ENCODE measurements around the gene NPAT.
"Not testable (repeated sequence)": the region's sequence is repeated elsewhere in the genome, so short reads cannot be mapped to it uniquely, and the experiment has no call there.

The NPAT gene

DNA sequence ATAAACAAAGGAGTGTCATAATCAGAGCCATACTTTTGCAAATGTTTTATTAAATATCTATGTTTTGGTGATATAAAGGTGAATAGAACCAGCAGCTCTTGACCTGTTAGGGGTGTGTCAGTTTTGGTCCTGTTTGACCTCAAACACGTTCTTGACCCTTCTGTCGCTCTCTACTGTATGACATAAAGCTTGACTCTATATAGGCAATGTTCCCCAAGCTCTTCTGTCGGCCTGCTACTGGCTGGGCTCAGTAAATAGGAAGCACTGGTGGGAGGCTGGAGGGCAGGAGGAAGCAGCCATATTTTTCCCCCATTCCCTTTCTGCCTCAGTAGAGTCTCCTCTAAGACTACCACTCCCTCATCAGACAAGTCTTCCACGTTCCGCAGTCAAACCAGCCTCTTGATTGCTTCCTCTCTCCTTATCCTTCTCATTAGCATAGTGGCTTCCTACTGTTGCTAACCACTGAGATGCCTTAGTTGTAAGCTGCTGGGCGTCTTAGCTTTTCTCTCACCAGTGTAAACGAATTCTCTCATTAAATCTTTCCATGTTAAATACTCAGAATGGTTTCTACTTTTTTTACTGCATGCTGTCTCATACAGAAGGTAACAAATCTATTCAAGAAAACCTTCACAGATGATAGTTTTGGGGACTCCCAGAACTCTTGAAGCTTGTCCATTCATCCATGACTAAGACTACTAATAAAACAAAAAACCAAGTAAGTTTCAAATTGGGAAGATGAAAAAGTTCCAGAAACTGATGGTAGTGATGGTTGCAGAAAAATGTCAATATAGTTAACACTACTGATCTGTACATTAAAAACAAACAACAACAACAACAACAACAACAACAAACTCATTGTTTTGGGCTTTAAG lies 3.3 kb downstream of the NPAT start:
- DNase-seq (ENCODE audit: low read depth in 2 of 2) = no peak

DNA sequence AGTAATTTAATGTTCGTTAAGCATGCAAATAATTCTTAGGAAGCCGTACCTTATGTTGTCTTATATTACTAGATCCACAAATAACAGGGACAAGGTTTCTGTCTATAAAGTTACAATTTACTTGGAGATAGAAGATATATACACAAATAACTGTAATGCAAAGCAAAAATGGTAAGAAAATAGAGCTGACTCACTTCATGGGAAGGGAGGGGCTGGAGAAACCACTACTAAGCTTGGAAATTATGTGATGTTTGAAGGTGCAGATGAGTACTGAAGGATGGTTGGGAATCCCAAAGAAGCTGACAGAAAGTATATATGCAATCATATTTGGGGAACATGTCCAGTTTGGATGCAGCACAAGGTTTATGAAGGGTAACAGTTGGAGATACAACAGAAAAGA lies 4.0 kb downstream of the NPAT start:
- no peak for DNase-seq (ENCODE audit: low read depth in 2 of 2)

DNA sequence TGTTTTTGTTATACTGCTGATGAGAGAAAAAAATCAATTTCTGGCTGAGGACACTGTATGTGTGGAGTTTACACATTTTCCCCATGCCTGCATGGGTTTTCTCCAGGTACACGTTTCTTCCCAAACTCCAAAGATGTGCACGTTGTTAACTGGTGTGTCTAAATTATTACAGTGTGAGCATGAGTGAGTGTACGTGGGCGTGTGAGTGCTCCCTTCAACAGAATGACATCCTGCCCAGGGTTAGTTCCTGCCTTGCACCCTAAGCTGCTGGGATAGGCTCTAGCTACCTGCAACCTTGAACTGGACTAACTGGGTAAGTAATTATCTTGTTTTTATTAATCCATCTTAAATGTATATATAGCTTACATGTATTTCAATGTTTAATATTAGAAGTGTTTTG lies 5.5 kb downstream of the NPAT start:
- no peak for DNase-seq (ENCODE audit: low read depth in 2 of 2)

DNA sequence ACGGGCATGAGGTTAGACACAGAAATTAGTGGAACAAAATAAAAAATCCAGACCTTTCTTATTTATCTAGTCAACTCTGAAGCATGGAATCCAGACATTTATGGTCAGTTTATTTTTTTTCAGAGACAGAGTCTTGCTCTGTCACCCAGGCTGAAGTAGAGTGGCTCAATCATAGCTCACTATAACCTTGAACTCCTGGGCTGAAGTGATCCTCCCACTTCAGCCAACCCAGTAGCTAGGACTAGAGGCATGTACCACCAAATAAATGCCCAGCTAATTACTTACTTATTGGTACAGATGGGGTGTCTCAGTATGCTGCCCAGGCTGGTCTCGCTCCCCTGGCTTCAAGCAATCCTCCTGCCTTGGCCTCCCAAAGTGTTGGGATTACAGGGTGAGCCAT lies 8.7 kb downstream of the NPAT start:
- DNase-seq (ENCODE audit: low read depth in 2 of 2) = no peak

DNA sequence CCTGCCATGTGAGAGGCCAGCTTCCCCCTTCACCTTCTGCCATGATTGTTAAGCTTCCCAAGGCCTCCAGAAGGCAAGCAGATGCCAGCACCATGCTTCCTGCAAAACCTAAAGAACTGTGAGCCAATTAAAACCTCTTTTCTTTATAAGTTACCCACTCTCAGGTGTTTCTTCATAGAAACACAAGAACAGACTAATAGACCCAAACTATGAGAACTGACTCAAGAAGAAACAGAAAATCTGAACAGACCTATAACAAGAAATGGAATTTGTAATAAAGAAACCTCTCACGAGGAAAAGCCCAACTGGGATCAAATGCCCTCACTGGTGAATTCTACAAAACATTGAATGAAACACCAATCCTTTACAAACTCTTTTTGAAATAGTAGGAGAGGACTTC lies 12.0 kb downstream of the NPAT start:
- no peak for DNase-seq (ENCODE audit: low read depth in 2 of 2)

DNA sequence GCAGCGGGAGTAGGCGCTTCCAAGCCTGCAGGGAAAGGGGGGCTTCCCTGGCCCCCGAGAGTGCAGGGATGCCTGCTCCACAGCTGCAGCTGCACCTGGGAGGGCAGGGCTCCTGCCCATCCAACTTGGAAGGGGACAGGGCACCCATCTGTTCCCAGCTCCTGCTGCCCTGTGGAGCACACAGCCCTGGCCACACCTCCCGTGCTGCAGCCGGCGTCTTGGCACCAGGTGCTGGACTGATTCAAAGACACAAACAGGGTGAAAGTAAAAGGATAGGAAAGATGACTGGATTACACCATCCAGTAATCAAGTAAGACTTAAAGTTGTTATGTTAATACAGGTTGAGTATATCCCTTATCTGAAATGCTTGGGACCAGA lies 14.8 kb downstream of the NPAT start:
- DNase-seq (ENCODE audit: low read depth in 2 of 2) = no peak

DNA sequence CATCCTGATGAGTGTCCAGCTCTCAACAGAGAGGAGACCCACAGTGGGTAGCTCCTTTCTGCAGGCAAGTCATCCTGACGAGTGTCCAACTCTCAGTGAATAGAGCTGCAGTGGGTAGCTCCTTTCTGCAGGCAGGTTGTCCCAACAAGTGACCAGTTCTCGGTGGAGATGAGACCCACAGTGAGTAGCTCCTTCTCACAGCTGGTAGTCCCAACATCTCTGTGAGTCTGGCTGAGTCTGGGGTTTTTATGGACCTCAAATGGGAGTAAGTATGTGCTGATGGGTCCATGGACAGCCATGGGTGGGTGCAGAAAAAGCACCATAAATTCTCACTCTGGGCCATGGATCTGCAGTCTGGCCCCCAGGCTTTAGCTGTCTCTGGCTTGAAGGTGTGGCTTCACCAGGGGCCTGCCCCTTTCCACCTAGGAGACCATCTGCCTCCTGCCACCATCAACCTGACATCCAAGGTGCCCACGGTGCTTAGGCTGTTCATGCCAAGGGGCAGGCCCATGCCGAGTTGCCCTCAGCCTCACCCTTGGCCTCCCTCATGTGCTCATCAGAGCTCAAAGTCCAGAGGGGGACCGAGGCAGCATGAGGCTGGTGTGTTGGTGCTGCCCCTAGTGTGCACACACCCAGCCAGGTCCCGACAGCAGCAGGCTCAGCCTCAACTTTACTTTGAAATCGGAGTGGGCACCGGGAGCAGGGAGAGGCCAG lies 15.3 kb downstream of the NPAT start:
- no peak for DNase-seq (ENCODE audit: low read depth in 2 of 2)

DNA sequence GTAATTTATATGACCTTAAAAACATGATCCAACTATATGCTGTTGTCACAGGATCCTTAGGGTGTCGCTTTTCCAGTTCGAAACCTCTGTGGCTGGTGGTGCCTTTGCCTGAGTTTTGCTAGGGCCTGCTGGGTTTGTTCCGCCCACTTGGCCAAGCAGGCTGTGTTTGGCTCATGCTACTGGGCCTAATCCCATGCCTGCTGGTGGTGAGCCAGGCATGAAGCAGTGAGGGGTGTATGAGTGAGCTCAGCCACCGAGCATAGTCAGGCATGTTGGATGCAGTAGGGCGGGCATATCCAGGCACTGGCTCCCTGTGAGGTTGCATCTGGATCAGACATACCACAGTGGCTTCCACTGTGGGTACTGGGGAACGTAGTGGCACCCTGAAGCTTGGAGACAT lies 16.3 kb downstream of the NPAT start:
- no peak for DNase-seq (ENCODE audit: low read depth in 2 of 2)

DNA sequence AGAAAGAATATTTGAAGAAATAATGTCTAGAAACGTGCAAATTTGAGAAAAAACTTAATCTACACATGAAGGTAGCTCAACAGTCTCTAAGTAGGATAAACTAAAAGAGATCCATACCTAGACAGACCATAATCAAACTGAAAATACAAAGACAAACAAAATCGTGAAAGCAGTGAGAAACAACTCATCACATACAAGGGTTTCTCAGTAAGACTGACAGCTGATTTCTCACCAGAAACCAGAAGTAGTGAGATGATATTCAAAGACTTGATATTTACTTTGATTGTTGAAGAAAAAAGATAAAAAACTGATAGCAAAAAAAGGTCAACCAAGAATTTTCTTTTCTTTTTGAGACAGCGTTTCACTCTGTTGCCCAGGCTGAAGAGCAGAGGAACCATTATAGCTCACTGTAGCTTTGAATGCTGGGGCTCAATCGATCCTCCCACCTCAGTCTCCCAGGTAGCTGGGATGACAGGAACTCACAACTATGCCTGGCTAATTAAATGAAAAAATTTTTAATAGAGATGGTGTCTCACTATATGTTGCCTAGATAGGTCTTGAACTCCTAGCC lies 17.4 kb downstream of the NPAT start:
- DNase-seq (ENCODE audit: low read depth in 2 of 2) = no peak

DNA sequence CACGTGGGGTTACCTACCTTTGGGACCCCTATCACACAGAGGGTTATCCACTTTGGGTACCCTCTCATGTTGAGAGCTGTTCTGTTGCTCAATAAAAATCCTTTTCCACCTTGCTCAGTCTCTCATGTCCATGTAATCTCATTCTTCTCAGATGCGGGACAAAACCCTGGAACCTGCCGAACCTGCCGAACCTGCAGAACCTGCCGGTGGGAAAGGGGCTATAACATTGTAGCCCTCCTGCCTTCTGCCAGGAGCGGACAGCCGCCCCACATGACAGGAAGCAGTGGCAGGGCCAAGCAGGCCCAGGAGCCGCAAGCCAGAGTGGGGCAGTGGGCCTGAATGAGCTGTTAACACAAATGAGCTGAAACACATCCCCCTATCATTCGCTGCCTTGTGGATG lies 18.1 kb downstream of the NPAT start:
- DNase-seq (ENCODE audit: low read depth in 2 of 2) = no peak

DNA sequence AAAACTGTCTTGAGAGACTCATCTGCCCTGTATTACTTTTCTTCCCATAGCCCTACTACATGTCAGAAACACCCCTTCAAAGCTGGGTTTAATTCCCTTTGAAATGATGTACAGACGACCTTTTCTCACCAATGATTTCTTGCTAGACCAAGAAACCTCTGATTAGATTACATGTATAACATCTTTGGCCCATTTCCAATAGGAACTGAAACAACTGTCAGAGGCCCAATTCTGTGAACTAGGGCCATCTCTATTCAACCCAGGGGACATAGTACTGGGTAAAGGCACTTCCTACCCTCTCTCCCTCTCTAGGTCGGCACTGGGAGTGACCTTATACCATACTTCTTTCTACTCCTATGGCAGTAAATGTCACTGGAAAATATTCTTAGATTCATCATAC lies 19.4 kb downstream of the NPAT start:
- no peak for DNase-seq (ENCODE audit: low read depth in 2 of 2)

DNA sequence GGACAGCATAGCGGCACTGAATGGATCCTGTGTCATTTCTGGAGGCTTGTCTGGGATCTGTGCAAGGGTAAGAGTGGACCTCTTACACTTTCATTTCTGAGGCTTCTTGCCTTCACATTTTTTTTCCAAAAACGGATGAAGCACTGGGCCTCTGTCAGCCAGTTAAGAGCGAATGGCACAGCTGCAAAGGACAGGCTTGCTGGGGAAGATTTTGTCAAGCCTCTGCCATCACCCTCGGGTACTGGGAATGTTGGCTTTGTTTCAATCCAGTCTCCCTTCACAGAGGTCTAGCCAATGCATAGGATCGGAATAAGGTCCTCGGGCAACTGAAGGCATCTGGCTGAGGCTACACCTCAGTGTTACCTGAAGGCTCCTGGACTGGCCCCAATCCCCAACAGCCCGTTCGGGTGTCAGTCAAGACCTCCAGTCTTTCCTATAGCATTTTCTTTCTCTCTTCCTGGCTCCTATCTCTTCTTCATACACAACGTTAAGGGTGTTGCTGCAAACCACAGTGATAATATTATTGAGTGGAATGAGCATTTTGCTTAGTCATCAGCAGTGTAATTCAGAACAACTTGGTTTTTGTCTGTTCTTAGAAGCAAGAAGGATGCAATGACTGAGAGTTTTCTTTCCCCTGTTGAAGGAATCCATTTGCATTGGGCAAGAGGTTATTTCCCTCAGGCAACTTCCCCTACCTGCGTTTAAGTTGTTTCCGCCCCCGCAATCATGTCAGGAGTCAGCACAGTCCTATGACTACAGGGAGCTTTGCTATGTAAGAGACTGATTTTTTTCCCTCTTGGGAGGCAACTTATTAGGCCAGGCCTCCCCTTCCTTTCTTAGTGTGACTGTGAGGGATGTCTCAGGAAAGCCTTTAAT lies 22.8 kb downstream of the NPAT start:
- DNase-seq (ENCODE audit: low read depth in 2 of 2) = peak; percentile 41

DNA sequence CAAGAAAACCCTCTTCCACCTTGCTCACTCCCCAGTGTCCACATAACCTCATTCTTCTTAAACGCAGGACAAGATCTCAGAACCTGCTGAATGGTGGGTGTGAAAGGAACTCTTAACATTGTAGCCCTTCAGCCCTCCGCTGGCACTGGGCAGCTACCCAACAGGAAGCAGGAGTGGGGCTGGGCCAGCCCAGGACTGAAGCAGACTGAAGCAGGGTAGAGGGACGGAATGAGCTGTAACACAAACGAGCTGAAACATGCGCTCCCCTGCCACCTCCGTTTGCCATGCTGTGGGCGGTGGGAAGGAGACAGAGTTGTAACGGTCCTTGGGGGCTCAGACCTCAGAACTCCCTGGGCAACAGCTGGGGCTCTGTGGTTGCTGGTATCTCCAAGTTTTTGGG lies 23.6 kb downstream of the NPAT start:
- no peak for DNase-seq (ENCODE audit: low read depth in 2 of 2)

DNA sequence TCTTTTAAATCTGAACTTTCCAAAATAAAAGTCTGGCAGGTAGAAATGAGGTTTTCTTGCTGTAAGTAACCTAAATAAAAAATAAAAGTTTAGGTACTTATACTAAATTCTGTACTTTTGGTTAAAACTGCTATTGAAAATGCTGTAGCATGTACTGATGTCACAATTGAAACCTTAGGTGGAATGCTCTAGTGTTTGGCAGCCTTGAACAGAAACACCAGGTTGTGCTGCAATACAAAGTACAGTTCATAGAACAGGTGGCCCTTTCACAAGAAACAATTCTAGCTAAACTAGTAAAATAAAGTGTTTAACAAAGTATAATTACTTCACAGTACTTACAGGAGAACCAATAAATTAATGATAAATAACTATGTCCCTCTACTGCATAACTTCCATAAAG lies 25.1 kb downstream of the NPAT start:
- no peak for DNase-seq (ENCODE audit: low read depth in 2 of 2)

DNA sequence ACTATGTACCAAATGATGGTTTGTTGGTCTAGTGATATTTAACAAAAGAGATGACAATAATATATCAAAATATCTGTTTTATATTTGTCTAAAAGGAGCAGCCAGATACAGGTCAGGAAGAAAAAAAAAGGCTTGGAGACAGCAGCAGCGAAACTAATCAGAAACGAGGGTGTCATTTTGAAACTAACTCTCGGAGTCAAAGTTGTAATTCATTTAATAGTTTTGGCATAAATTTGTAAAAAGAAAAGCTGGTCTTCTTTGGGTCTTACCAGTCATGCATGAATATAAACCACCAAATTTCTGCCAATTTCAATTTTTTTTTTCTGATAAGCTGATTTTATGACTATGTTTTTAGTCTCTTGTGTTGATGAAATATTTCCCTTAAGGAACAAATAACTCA lies 25.5 kb downstream of the NPAT start:
- no peak for DNase-seq (ENCODE audit: low read depth in 2 of 2)

DNA sequence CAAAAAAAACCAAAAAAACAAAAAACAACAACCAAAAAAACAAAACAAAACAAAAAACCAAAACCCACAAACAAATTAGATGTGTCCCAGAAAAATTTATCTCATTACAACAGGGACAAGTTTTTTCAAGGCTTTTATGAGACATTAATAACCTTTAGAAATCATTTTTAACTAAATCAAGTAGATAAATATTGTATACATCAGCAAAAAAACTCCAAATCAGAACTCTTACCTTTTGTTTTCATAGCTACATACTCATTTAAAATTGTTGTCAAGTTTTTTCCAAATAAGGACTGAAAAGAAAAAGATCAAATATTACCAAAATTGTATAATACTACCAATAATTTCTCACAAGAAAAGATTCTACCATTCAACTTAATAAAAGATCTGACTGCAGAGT lies 28.7 kb downstream of the NPAT start:
- no peak for DNase-seq (ENCODE audit: low read depth in 2 of 2)

DNA sequence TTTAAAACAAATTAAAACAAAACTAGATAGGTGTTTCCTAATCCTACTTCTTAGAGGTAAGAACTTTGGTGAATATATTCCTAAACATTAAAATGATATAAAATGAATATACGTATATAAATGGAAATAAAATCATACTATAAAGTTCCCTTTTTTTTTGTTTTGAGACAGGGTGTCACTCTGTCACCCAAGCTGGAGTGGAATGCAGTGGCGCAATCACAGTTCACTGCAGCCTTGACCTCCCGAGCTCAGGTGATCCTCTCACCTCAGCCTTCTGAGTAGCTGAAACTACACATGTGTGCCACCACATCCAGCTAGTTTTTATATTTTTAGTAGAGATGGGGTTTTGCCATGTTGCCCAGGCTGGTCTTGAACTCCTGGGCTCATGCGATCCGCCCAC lies 44.9 kb downstream of the NPAT start:
- DNase-seq (ENCODE audit: low read depth in 2 of 2) = no peak

DNA sequence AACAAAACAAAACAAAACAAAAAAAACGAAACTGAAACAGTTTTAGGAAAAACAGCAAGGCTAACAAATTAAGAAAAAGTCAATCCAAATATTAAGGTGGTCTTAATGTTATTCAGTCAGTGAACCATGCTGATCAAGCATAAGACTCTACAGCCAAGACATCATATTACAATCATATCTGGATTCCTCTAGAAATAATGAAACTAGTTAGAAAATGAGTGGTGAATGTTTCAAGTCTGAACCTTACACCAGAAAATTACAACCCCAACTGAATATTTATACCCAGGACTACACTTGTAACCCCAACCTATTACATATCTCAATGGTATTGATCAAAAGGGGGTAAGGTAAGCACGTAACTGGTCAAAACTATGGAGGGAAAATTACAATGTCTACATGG lies 52.3 kb downstream of the NPAT start:
- DNase-seq (ENCODE audit: low read depth in 2 of 2) = no peak

DNA sequence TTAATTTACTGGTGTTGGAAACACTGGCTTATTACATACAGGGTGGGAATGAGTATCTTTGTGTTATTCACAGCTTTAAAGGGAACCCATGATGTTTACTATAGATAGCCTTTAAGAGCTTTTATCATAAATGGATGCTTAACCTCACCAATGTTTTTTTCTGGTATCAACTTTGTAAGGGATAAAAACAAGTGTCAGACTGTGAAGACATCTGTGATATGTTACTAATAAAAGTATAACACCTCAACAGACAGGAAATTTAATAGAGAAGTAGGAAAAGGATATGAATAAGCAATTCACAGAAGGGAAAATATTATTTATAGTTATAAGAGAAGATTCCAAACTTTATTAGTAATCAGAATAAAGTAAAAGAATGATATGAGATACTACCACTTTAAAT lies 54.8 kb downstream of the NPAT start:
- DNase-seq (ENCODE audit: low read depth in 2 of 2) = no peak

DNA sequence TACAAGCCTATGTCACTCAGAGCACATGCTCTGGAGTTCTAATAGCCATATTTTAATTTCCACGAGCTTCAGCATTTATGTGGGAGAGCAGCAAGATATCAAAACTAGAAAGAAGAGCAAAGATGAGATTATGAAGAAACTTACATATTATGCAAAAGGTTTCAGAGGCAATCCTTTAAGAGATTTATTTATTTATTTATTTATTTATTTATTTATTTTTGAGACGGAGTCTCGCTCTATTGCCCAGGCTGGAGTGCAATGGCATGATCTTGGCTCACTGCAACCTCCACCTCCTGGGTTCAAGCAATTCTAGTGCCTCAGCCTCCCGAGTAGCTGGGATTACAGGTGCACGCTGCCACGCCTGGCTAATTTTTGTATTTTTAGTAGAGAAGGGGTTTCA lies 59.6 kb downstream of the NPAT start:
- DNase-seq (ENCODE audit: low read depth in 2 of 2) = not testable (repeated sequence)

DNA sequence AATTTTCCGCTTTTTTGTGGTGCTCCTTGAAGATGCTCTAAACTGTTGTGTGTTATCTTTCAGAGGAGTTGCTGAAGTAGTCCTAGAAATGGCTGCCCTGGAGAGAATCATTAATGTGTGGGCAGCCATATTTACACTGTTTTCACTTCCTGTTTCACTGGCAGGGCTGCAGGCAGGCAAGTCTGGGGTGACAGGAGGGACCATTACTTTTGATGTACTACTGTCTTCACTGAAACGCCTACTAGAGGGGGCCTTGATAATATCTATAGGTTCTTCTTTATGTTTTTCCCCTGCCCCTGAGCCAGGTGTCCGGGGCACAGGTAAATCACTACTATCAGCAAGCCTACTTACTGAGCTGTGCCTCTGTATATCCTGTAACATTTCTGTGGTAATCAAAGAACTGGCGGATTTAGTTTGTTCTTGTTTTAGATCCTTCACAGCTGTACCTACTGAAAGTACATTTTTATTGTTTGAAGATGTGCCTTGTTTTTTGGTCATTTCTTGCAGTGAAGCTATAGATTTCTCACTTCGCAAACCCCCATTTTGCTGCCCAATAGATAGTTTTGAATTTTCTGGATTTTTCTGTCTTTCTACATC lies 61.4 kb downstream of the NPAT start:
- no peak for DNase-seq (ENCODE audit: low read depth in 2 of 2)

DNA sequence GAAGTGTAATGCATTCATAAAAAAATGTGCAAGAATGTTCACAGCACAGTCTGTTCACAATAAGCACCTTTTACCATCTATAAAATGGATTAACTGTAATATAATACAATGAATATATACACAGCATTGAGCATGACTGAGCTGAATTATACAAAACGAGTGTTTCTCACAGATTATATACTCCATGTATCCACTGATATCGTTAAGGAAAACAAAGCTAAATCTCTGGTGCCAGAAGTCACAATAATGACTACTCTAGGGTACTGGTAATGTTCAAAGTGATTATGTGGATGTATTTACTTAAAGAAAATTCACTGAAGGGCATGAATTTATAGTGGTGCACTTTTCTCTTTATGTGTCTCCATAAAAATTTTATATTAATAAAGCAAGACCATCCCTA lies 67.8 kb downstream of the NPAT start:
- no peak for DNase-seq (ENCODE audit: low read depth in 2 of 2)

Data from stimulated activated CD8-positive, alpha-beta memory T cell treated with anti-CD3 and anti-CD28 coated beads, Interleukin-2, amount 100 ng/mL, for 48 hours (primary cell).